Mammary epithelial cell (primary cell): ENCODE measurements around the gene PDE3A.

Experiments used
- EZH2 ChIP-seq: IDR thresholded peaks from 2 replicates; pipeline ENCODE4 v1.6.1; 2012; ENCODE audit warnings: low read length, inconsistent platforms, borderline replicate concordance
- TF ChIP-seq, protein P1 (sequence below), 2 donors: IDR thresholded peaks in 1 of 2; conservative IDR thresholded peaks in 1 of 2; 2 replicates each; pipeline ENCODE4 v1.5.1; 2011 to 2012; ENCODE audit warnings: inconsistent platforms in 2 of 2, low read length in 2 of 2, mild to moderate bottlenecking in 2 of 2, control low read depth in 1 of 2, low read depth in 1 of 2; ENCODE audit not compliant: insufficient read depth in 1 of 2; ENCODE audit errors: extremely low read depth in 1 of 2

DNA sequence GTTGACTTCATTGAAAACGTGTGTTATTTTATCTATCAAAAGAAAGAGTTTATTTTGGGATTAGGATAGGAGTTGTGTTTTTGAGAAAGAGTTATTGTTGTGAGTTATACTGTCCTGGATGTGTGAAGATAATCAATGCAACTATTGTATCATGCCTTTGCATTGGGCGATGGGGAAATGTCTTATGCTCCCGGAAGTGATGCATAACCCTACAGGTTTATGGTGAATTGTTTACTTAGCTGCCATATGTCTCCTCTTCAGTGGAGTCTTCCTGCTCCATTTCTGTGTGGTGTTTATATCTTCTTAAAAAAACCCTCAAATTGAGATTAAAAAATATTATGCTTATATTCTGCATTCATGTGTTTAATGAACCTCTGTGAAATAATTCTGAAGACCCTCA, 6.5 kb downstream of the PDE3A start:
- TF ChIP-seq, protein P1, sequence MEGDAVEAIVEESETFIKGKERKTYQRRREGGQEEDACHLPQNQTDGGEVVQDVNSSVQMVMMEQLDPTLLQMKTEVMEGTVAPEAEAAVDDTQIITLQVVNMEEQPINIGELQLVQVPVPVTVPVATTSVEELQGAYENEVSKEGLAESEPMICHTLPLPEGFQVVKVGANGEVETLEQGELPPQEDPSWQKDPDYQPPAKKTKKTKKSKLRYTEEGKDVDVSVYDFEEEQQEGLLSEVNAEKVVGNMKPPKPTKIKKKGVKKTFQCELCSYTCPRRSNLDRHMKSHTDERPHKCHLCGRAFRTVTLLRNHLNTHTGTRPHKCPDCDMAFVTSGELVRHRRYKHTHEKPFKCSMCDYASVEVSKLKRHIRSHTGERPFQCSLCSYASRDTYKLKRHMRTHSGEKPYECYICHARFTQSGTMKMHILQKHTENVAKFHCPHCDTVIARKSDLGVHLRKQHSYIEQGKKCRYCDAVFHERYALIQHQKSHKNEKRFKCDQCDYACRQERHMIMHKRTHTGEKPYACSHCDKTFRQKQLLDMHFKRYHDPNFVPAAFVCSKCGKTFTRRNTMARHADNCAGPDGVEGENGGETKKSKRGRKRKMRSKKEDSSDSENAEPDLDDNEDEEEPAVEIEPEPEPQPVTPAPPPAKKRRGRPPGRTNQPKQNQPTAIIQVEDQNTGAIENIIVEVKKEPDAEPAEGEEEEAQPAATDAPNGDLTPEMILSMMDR (conservative IDR thresholded peaks at IDR 0.05 in 1 of 2, IDR thresholded peaks at IDR 0.05 in 1 of 2; ENCODE audit: extremely low read depth in 1 of 2, insufficient read depth in 1 of 2, low read depth in 1 of 2, low read length in 2 of 2), result no peak
- no peak for TF ChIP-seq EZH2
